SK-N-SH treated with all-trans-retinoic acid at 6 μM for 48 hours (cell line): ENCODE measurements around the gene MYH7B.

Experiments used
- ATAC-seq: fragments of 200-7000 bp; cut with Tn5 transposase; 3 replicates; pipeline ENCODE4 v1.9.1; 2020; ENCODE audit warnings: mild to moderate bottlenecking, moderate library complexity
- ARNTL ChIP-seq: fragments of 450-650 bp; formaldehyde crosslinking; IDR thresholded peaks from 2 replicates; pipeline ENCODE4 v1.5.0; 2020; ENCODE audit warnings: low read depth, mild to moderate bottlenecking, moderate library complexity, borderline replicate concordance
- BACH2 ChIP-seq: fragments of 250-450 bp; sonication (Bioruptor Pico); IDR thresholded peaks from 2 replicates; pipeline ENCODE4 v1.9.0; 2021; ENCODE audit warnings: mild to moderate bottlenecking, borderline replicate concordance
- CSDC2 ChIP-seq: fragments of 250-450 bp; sonication (Bioruptor Pico); IDR thresholded peaks from 2 replicates; pipeline ENCODE4 v1.5.0; 2020; ENCODE audit warnings: mild to moderate bottlenecking, moderate library complexity
- ESRRG ChIP-seq: fragments of 250-450 bp; sonication (Bioruptor Pico); IDR thresholded peaks from 2 replicates; pipeline ENCODE4 v1.6.1; 2021; ENCODE audit warnings: mild to moderate bottlenecking
- GLIS3 ChIP-seq: fragments of 250-450 bp; sonication (Bioruptor Pico); IDR thresholded peaks from 2 replicates; pipeline ENCODE4 v1.5.0; 2020; ENCODE audit warnings: mild to moderate bottlenecking, moderate library complexity
- ISL1 ChIP-seq: fragments of 250-450 bp; sonication (Bioruptor Pico); IDR thresholded peaks from 2 replicates; pipeline ENCODE4 v2.1.2; 2022; ENCODE audit warnings: mild to moderate bottlenecking, moderate library complexity
- OSR1 ChIP-seq: fragments of 250-450 bp; sonication (Bioruptor Pico); IDR thresholded peaks from 2 replicates; pipeline ENCODE4 v1.8.0; 2022; ENCODE audit warnings: moderate library complexity, mild to moderate bottlenecking, inconsistent platforms
- PPARA ChIP-seq: fragments of 250-450 bp; sonication (Bioruptor Pico); IDR thresholded peaks from 2 replicates; pipeline ENCODE4 v1.5.0; 2020; ENCODE audit warnings: mild to moderate bottlenecking, borderline replicate concordance
- RARB ChIP-seq: fragments of 250-450 bp; sonication (Bioruptor Pico); IDR thresholded peaks from 2 replicates; pipeline ENCODE4 v1.8.0; 2021; ENCODE audit warnings: mild to moderate bottlenecking, moderate library complexity
- SNAI2 ChIP-seq: fragments of 250-450 bp; sonication (Bioruptor Pico); IDR thresholded peaks from 2 replicates; pipeline ENCODE4 v1.5.0; 2020; ENCODE audit warnings: mild to moderate bottlenecking, moderate library complexity
- TCF4 ChIP-seq: fragments of 250-450 bp; sonication (Bioruptor Pico); IDR thresholded peaks from 2 replicates; pipeline ENCODE4 v1.8.0; 2021; ENCODE audit warnings: mild to moderate bottlenecking, moderate library complexity, borderline replicate concordance
- TOX ChIP-seq: fragments of 250-450 bp; sonication (Bioruptor Pico); IDR thresholded peaks from 2 replicates; pipeline ENCODE4 v1.8.0; 2021; ENCODE audit warnings: mild to moderate bottlenecking, moderate library complexity, borderline replicate concordance
- ZC3H10 ChIP-seq: fragments of 250-450 bp; sonication (Bioruptor Pico); IDR thresholded peaks from 2 replicates; pipeline ENCODE4 v1.5.1; 2021; ENCODE audit warnings: mild to moderate bottlenecking, moderate library complexity
- ZFP3 ChIP-seq: fragments of 250-450 bp; sonication (Bioruptor Pico); IDR thresholded peaks from 2 replicates; pipeline ENCODE4 v1.5.0; 2020; ENCODE audit warnings: mild to moderate bottlenecking, moderate library complexity
- ZFP30 ChIP-seq: fragments of 450-650 bp; formaldehyde crosslinking; IDR thresholded peaks from 2 replicates; pipeline ENCODE4 v1.5.0; 2022; ENCODE audit warnings: mild to moderate bottlenecking, moderate library complexity
- ZNF565 ChIP-seq: fragments of 450-650 bp; formaldehyde crosslinking; conservative IDR thresholded peaks from 2 replicates; pipeline ENCODE4 v1.5.0; 2020; ENCODE audit warnings: low read depth, mild to moderate bottlenecking, moderate library complexity
- ZNF70 ChIP-seq: fragments of 450-650 bp; formaldehyde crosslinking; IDR thresholded peaks from 2 replicates; pipeline ENCODE4 v1.5.0; 2020; ENCODE audit warnings: mild to moderate bottlenecking, moderate library complexity
- ZNF8 ChIP-seq: fragments of 450-650 bp; formaldehyde crosslinking; IDR thresholded peaks from 2 replicates; pipeline ENCODE4 v1.5.0; 2020; ENCODE audit warnings: mild to moderate bottlenecking, moderate library complexity
- TF ChIP-seq, protein P1 (sequence below): fragments of 250-450 bp; sonication (Bioruptor Pico); IDR thresholded peaks from 2 replicates; pipeline ENCODE4 v1.5.1; 2020; ENCODE audit warnings: low read depth, mild to moderate bottlenecking, moderate library complexity
- TF ChIP-seq, protein P2 (sequence below): fragments of 250-450 bp; sonication (Bioruptor Pico); IDR thresholded peaks from 2 replicates; pipeline ENCODE4 v1.8.0; 2021; ENCODE audit warnings: low read depth, mild to moderate bottlenecking, moderate library complexity, borderline replicate concordance
- TF ChIP-seq, protein P3 (sequence below): fragments of 250-450 bp; sonication (Bioruptor Pico); IDR thresholded peaks from 2 replicates; pipeline ENCODE4 v1.8.0; 2020; ENCODE audit warnings: mild to moderate bottlenecking, moderate library complexity, borderline replicate concordance
- TF ChIP-seq, protein P4 (sequence below): fragments of 250-450 bp; sonication (Bioruptor Pico); IDR thresholded peaks from 2 replicates; pipeline ENCODE4 v1.5.0; 2020; ENCODE audit warnings: mild to moderate bottlenecking, moderate library complexity

Gene MYH7B

DNA sequence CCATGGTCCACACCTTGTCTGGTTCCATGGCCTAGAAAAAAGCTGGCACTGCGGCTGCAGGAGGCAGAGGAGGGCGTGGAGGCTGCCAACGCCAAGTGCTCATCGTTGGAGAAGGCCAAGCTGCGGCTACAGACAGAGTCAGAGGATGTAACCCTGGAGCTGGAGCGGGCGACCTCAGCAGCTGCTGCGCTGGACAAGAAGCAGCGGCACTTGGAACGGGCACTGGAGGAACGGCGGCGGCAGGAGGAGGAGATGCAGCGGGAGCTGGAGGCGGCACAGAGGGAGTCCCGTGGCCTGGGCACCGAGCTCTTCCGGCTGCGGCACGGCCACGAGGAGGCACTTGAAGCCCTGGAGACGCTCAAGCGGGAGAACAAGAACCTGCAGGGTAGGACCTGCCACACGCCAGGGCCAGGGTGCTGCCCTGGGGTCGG lies 43.4 kb downstream of the MYH7B start:
- TF ChIP-seq, protein P1, sequence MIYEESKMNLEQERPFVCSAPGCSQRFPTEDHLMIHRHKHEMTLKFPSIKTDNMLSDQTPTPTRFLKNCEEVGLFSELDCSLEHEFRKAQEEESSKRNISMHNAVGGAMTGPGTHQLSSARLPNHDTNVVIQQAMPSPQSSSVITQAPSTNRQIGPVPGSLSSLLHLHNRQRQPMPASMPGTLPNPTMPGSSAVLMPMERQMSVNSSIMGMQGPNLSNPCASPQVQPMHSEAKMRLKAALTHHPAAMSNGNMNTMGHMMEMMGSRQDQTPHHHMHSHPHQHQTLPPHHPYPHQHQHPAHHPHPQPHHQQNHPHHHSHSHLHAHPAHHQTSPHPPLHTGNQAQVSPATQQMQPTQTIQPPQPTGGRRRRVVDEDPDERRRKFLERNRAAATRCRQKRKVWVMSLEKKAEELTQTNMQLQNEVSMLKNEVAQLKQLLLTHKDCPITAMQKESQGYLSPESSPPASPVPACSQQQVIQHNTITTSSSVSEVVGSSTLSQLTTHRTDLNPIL (CRISPR knock-in tag), result no peak
- TF ChIP-seq ARNTL (CRISPR knock-in tag), result no peak
- no peak for TF ChIP-seq ESRRG (CRISPR knock-in tag)
- no peak for TF ChIP-seq ZNF70
- no peak for TF ChIP-seq TCF4
- TF ChIP-seq OSR1 (CRISPR knock-in tag), result no peak
- no peak for TF ChIP-seq CSDC2 (CRISPR knock-in tag)
- no peak for TF ChIP-seq PPARA (CRISPR knock-in tag)
- TF ChIP-seq ZNF8 (CRISPR knock-in tag), result no peak
- TF ChIP-seq ZFP3 (CRISPR knock-in tag), result no peak
- TF ChIP-seq SNAI2, result no peak
- TF ChIP-seq ZFP30 (CRISPR knock-in tag), result no peak
- ATAC-seq, result no peak

DNA sequence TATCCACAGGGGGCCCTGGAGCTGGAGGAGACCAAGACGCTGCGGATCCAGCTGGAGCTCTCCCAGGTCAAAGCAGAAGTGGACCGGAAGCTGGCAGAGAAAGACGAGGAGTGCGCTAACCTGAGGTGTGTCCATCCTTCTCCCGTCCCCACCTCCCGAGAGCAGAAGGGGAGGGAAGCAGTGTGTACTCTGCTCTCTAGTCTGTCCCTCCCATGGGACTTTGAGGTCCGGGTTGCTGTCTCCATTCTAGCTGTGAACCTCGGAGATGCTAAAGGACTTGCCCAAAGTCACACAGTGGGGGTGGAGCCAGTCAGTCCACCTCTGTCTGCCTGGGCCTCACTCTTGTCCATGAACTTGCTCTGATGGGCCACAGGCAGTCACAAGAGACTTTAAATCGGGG lies 44.1 kb downstream of the MYH7B start:
- no peak for ATAC-seq

DNA sequence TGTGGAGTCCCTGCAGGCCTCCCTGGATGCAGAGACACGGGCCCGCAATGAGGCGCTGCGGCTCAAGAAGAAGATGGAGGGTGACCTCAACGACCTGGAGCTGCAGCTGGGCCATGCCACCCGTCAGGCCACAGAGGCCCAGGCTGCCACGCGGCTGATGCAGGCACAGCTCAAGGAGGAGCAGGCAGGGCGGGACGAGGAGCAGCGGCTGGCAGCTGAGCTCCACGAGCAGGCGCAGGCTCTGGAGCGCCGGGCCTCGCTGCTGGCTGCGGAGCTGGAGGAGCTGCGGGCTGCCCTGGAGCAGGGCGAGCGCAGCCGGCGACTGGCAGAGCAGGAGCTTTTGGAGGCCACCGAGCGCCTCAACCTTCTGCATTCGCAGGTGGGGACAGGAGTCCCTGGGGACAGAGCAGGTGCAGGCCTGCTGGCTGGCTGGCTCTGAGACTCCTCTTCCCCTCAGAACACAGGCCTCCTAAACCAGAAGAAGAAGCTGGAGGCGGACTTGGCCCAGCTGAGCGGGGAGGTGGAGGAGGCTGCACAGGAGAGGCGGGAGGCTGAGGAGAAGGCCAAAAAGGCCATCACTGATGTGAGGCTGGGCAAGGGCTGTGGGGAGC lies 44.7 kb downstream of the MYH7B start:
- ATAC-seq, result no peak; the same call in 2 of the 3 replicates
- TF ChIP-seq GLIS3 (CRISPR knock-in tag) (no peak), PPARA (CRISPR knock-in tag) (no peak), TCF4 (no peak), ZNF70 (no peak), RARB (CRISPR knock-in tag) (no peak), ZC3H10 (CRISPR knock-in tag) (no peak), ZFP3 (CRISPR knock-in tag) (no peak), BACH2 (CRISPR knock-in tag) (no peak), TOX (CRISPR knock-in tag) (no peak), OSR1 (CRISPR knock-in tag) (no peak), ZNF565 (CRISPR knock-in tag) (no peak), ISL1 (CRISPR knock-in tag) (no peak), ZFP30 (CRISPR knock-in tag) (no peak), SNAI2 (no peak), CSDC2 (CRISPR knock-in tag) (no peak)
- TF ChIP-seq, protein P2, sequence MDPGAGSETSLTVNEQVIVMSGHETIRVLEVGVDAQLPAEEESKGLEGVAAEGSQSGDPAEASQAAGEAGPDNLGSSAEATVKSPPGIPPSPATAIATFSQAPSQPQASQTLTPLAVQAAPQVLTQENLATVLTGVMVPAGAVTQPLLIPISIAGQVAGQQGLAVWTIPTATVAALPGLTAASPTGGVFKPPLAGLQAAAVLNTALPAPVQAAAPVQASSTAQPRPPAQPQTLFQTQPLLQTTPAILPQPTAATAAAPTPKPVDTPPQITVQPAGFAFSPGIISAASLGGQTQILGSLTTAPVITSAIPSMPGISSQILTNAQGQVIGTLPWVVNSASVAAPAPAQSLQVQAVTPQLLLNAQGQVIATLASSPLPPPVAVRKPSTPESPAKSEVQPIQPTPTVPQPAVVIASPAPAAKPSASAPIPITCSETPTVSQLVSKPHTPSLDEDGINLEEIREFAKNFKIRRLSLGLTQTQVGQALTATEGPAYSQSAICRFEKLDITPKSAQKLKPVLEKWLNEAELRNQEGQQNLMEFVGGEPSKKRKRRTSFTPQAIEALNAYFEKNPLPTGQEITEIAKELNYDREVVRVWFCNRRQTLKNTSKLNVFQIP, result no peak

More for the DNA sequence above, 44.1 kb downstream of the MYH7B start:
- TF ChIP-seq ZNF565 (CRISPR knock-in tag) (no peak), GLIS3 (CRISPR knock-in tag) (no peak), RARB (CRISPR knock-in tag) (no peak), ZNF70 (no peak), TOX (CRISPR knock-in tag) (no peak), SNAI2 (no peak), ESRRG (CRISPR knock-in tag) (no peak), CSDC2 (CRISPR knock-in tag) (no peak), TCF4 (no peak), PPARA (CRISPR knock-in tag) (no peak), ISL1 (CRISPR knock-in tag) (no peak), ZC3H10 (CRISPR knock-in tag) (no peak), ZFP3 (CRISPR knock-in tag) (no peak), ARNTL (CRISPR knock-in tag) (no peak), ZFP30 (CRISPR knock-in tag) (no peak)
- TF ChIP-seq, protein P2, result no peak
- TF ChIP-seq, protein P3, sequence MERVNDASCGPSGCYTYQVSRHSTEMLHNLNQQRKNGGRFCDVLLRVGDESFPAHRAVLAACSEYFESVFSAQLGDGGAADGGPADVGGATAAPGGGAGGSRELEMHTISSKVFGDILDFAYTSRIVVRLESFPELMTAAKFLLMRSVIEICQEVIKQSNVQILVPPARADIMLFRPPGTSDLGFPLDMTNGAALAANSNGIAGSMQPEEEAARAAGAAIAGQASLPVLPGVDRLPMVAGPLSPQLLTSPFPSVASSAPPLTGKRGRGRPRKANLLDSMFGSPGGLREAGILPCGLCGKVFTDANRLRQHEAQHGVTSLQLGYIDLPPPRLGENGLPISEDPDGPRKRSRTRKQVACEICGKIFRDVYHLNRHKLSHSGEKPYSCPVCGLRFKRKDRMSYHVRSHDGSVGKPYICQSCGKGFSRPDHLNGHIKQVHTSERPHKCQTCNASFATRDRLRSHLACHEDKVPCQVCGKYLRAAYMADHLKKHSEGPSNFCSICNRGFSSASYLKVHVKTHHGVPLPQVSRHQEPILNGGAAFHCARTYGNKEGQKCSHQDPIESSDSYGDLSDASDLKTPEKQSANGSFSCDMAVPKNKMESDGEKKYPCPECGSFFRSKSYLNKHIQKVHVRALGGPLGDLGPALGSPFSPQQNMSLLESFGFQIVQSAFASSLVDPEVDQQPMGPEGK (CRISPR knock-in tag), result no peak
- TF ChIP-seq, protein P4, sequence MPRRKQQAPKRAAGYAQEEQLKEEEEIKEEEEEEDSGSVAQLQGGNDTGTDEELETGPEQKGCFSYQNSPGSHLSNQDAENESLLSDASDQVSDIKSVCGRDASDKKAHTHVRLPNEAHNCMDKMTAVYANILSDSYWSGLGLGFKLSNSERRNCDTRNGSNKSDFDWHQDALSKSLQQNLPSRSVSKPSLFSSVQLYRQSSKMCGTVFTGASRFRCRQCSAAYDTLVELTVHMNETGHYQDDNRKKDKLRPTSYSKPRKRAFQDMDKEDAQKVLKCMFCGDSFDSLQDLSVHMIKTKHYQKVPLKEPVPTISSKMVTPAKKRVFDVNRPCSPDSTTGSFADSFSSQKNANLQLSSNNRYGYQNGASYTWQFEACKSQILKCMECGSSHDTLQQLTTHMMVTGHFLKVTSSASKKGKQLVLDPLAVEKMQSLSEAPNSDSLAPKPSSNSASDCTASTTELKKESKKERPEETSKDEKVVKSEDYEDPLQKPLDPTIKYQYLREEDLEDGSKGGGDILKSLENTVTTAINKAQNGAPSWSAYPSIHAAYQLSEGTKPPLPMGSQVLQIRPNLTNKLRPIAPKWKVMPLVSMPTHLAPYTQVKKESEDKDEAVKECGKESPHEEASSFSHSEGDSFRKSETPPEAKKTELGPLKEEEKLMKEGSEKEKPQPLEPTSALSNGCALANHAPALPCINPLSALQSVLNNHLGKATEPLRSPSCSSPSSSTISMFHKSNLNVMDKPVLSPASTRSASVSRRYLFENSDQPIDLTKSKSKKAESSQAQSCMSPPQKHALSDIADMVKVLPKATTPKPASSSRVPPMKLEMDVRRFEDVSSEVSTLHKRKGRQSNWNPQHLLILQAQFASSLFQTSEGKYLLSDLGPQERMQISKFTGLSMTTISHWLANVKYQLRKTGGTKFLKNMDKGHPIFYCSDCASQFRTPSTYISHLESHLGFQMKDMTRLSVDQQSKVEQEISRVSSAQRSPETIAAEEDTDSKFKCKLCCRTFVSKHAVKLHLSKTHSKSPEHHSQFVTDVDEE (CRISPR knock-in tag), result no peak
